Liver (tissue), 3 donors: ENCODE data around the gene NFRKB.
A peak's percentile ranks its signal among the peaks of the same experiment; 100 is the strongest.

Source experiments
- FOXA1 ChIP-seq: IDR thresholded peaks from 2 replicates; pipeline ENCODE4 v1.6.1; 2016; ENCODE audit warnings: antibody characterized with exemption
- GABPA ChIP-seq, 2 donors: IDR thresholded peaks in 1 of 2; conservative IDR thresholded peaks in 1 of 2; 2 replicates each; pipeline ENCODE4 v1.6.1; 2016; ENCODE audit warnings: antibody characterized with exemption in 2 of 2, mild to moderate bottlenecking in 1 of 2, moderate library complexity in 1 of 2
- JUND ChIP-seq, 2 donors: IDR thresholded peaks; 2 replicates each; pipeline ENCODE4 v1.6.1; 2016; ENCODE audit warnings: antibody characterized with exemption in 2 of 2
- NR2F2 ChIP-seq: IDR thresholded peaks from 2 replicates; pipeline ENCODE4 v1.6.1; 2016; ENCODE audit warnings: antibody characterized with exemption
- RAD21 ChIP-seq, 2 donors: IDR thresholded peaks; 2 replicates each; pipeline ENCODE4 v1.6.1; 2016; ENCODE audit warnings: antibody characterized with exemption in 2 of 2, mild to moderate bottlenecking in 2 of 2
- RXRA ChIP-seq, 2 donors: IDR thresholded peaks; 2 replicates each; pipeline ENCODE4 v1.6.1; 2017 to 2018; ENCODE audit warnings: antibody characterized with exemption in 2 of 2, mild to moderate bottlenecking in 1 of 2
- SP1 ChIP-seq: IDR thresholded peaks from 2 replicates; pipeline ENCODE4 v1.6.1; 2018; ENCODE audit warnings: antibody characterized with exemption, mild to moderate bottlenecking
- TAF1 ChIP-seq: conservative IDR thresholded peaks from 2 replicates; pipeline ENCODE4 v1.6.1; 2016; ENCODE audit warnings: antibody characterized with exemption, mild to moderate bottlenecking
- YY1 ChIP-seq: IDR thresholded peaks from 2 replicates; pipeline ENCODE4 v1.6.1; 2016; ENCODE audit warnings: antibody characterized with exemption, mild to moderate bottlenecking
- TF ChIP-seq, protein P1 (sequence below): fragments of 150-350 bp; IDR thresholded peaks from 2 replicates; pipeline ENCODE4 v1.5.1; 2017; ENCODE audit warnings: improper control_type of control experiment, low read depth, low read length; ENCODE audit not compliant: missing input control
- TF ChIP-seq, protein P2 (sequence below): IDR thresholded peaks from 2 replicates; pipeline ENCODE4 v1.6.1; 2016; ENCODE audit warnings: antibody characterized with exemption, mild to moderate bottlenecking
- TF ChIP-seq, protein P3 (sequence below): IDR thresholded peaks from 2 replicates; pipeline ENCODE4 v1.6.1; 2016; ENCODE audit warnings: antibody characterized with exemption
- TF ChIP-seq, protein P4 (sequence below): IDR thresholded peaks from 2 replicates; pipeline ENCODE4 v1.6.1; 2016; ENCODE audit warnings: antibody characterized with exemption
- donor health status: healthy.
- donor health status: healthy.

DNA sequence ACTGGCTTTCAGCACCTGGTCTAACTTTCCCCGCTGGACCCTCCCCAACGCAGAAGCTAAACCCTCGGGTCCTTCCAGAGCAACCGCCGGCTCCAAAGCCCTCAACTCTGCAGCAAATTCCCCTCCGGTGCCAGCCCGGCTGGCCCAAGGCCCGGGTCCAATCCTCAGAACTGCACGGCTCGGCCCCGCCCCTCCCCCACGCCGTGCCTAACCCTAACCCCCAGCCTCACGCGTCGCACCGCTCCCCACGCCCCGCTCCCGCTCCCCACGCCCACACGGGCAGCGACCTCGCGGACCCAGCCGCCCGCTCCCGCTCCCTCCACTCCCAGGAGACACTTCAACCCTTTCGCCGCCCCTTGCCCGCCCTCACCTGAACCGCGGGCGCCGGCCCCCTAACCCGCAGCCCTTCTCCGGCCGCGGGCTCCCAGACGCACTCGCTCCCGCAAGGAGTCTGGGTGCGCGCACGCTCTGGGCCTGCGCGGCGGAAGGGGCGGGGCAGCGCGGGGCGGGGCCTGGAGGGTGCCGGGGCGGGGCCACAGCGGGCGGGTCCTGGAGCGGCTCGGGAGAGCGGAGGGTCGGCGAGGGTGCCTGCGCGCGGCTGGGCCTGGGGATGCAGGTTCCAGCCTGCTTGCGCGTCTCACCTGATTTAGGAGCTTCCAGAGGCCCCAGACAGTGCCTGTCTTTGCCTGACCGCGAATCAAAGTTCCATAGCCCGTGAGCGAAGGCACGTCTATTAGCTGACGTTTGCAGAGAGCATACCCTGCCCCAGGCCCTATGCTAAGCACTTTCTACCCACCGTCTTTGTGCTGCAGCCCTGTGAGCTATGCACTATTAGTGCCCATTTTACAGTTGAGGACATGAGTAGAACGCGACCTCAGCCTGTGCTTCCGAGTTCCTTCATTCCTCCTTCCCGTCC lies at the start of gene NFRKB:
- TF ChIP-seq, protein P1, sequence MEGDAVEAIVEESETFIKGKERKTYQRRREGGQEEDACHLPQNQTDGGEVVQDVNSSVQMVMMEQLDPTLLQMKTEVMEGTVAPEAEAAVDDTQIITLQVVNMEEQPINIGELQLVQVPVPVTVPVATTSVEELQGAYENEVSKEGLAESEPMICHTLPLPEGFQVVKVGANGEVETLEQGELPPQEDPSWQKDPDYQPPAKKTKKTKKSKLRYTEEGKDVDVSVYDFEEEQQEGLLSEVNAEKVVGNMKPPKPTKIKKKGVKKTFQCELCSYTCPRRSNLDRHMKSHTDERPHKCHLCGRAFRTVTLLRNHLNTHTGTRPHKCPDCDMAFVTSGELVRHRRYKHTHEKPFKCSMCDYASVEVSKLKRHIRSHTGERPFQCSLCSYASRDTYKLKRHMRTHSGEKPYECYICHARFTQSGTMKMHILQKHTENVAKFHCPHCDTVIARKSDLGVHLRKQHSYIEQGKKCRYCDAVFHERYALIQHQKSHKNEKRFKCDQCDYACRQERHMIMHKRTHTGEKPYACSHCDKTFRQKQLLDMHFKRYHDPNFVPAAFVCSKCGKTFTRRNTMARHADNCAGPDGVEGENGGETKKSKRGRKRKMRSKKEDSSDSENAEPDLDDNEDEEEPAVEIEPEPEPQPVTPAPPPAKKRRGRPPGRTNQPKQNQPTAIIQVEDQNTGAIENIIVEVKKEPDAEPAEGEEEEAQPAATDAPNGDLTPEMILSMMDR = no peak
- TF ChIP-seq TAF1 (no peak), YY1 (no peak), RXRA (IDR thresholded peaks at IDR 0.05) (no peak), GABPA (IDR thresholded peaks at IDR 0.05 in 1 of 2, conservative IDR thresholded peaks at IDR 0.05 in 1 of 2) (no peak), SP1 (no peak), JUND (IDR thresholded peaks at IDR 0.05) (no peak), RAD21 (IDR thresholded peaks at IDR 0.05) (no peak), FOXA1 (no peak), NR2F2 (no peak)
- TF ChIP-seq, protein P2, sequence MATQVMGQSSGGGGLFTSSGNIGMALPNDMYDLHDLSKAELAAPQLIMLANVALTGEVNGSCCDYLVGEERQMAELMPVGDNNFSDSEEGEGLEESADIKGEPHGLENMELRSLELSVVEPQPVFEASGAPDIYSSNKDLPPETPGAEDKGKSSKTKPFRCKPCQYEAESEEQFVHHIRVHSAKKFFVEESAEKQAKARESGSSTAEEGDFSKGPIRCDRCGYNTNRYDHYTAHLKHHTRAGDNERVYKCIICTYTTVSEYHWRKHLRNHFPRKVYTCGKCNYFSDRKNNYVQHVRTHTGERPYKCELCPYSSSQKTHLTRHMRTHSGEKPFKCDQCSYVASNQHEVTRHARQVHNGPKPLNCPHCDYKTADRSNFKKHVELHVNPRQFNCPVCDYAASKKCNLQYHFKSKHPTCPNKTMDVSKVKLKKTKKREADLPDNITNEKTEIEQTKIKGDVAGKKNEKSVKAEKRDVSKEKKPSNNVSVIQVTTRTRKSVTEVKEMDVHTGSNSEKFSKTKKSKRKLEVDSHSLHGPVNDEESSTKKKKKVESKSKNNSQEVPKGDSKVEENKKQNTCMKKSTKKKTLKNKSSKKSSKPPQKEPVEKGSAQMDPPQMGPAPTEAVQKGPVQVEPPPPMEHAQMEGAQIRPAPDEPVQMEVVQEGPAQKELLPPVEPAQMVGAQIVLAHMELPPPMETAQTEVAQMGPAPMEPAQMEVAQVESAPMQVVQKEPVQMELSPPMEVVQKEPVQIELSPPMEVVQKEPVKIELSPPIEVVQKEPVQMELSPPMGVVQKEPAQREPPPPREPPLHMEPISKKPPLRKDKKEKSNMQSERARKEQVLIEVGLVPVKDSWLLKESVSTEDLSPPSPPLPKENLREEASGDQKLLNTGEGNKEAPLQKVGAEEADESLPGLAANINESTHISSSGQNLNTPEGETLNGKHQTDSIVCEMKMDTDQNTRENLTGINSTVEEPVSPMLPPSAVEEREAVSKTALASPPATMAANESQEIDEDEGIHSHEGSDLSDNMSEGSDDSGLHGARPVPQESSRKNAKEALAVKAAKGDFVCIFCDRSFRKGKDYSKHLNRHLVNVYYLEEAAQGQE = peak; percentile 37
- TF ChIP-seq, protein P3, sequence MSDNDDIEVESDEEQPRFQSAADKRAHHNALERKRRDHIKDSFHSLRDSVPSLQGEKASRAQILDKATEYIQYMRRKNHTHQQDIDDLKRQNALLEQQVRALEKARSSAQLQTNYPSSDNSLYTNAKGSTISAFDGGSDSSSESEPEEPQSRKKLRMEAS = no peak
- TF ChIP-seq, protein P4, sequence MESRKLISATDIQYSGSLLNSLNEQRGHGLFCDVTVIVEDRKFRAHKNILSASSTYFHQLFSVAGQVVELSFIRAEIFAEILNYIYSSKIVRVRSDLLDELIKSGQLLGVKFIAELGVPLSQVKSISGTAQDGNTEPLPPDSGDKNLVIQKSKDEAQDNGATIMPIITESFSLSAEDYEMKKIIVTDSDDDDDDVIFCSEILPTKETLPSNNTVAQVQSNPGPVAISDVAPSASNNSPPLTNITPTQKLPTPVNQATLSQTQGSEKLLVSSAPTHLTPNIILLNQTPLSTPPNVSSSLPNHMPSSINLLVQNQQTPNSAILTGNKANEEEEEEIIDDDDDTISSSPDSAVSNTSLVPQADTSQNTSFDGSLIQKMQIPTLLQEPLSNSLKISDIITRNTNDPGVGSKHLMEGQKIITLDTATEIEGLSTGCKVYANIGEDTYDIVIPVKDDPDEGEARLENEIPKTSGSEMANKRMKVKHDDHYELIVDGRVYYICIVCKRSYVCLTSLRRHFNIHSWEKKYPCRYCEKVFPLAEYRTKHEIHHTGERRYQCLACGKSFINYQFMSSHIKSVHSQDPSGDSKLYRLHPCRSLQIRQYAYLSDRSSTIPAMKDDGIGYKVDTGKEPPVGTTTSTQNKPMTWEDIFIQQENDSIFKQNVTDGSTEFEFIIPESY = no peak
